Activated B cell treated with CpG ODN at 0.5 μM for 24 hours (primary cell): ENCODE results near the gene DKKL1. TPM values are rescaled to one million over a fixed set of nuclear protein-coding genes. Genes with fewer than 3 reads are reported as not detected.
A peak's percentile ranks its signal among the peaks of the same experiment; 100 is the strongest.

Source experiments
- ATAC-seq: fragments of 200-7000 bp; cut with Tn5 transposase; one replicate; pipeline ENCODE4 v1.10.0; 2021; ENCODE audit warnings: low read depth, mild to moderate bottlenecking, moderate library complexity
- CTCF ChIA-PET: fragments of 350-600 bp; sonication (Branson Sonifier 250); formaldehyde crosslinking; loops from one replicate; lab custom pipeline; 2021; ENCODE audit warnings: antibody characterized with exemption; lab: Charles Lee
- POLR2A ChIA-PET: fragments of 350-600 bp; sonication (Branson Sonifier 250); formaldehyde crosslinking; loops from one replicate; lab custom pipeline; 2021; ENCODE audit warnings: antibody characterized with exemption; lab: Charles Lee
- DNase-seq: peaks from one replicate; pipeline ENCODE4 v3.0.0; 2022
- H3K27ac Mint-ChIP-seq: one replicate; pipeline ENCODE4 v1.8.0; 2020; ENCODE audit warnings: mixed read lengths
- H3K27me3 Mint-ChIP-seq: one replicate; pipeline ENCODE4 v1.8.0; 2021; ENCODE audit warnings: mixed read lengths
- H3K36me3 Mint-ChIP-seq: one replicate; pipeline ENCODE4 v1.8.0; 2021; ENCODE audit warnings: low read depth, mixed read lengths
- H3K4me1 Mint-ChIP-seq: one replicate; pipeline ENCODE4 v1.8.0; 2021; ENCODE audit warnings: mixed read lengths
- H3K4me3 Mint-ChIP-seq: one replicate; pipeline ENCODE4 v1.8.0; 2020; ENCODE audit warnings: mild to moderate bottlenecking, mixed read lengths
- H3K9me3 Mint-ChIP-seq: one replicate; pipeline ENCODE4 v1.8.0; 2020; ENCODE audit warnings: mixed read lengths
- intact Hi-C: fragments of 100-400 bp; cut with micrococcal nuclease; formaldehyde crosslinking; loops from one replicate; pipeline ENCODE4 v1.15.1; 2024
- total RNA-seq: library from RNA; stranded (reverse); gene quantifications from 2 replicates; pipeline ENCODE4 v1.2.3, GENCODE V29; 2022
- TF ChIP-seq, protein P1 (sequence below): fragments of 200-600 bp; IDR thresholded peaks from one replicate; pipeline ENCODE4 v1.8.0; 2022; ENCODE audit warnings: antibody characterized with exemption, mild to moderate bottlenecking

Gene DKKL1
- total RNA-seq, 1 donor from 2014 or later, result 0.71 TPM

DNA sequence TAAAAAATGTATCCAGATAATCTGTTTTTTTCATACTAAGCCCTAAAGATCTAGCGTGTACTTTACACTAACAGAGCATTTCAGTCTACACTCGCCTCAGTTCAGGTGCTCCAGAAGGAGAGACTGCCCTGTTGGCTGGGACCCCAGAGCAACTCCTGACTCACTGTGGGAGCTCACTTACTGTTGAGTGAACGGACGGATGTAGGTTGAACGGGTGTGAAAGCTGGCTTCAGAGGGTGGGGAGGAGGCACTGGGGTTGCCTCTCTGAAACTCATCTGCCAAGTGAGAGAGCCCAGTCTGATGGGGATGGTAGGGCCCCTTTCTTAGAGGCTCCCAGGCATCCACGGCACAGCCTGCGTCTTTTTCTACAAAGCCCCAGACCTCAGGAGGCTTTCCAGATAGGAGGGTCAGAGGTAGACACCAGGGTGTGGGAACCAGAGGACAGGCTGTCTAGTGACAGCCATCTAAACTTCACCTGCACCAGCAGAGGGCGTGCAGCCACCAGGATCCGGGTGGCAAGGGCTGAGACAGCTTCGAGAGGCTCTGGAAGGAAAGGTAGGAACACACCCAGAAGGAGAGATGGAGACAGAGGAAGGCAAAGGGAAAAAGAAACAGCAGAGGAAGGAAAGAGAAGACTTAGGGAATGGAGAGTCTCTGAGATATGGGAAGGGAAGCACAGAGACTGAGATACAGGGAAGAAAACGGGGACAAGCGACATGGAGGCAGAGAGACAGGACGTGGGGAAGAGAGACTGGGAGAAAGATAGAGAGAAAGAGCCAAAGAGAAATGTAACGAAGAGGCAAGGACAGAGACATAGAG, 28.1 kb downstream of the DKKL1 start:
- H3K4me1 Mint-ChIP-seq, result peaks cover 46% of the 10 kb centered on the region
- H3K27ac Mint-ChIP-seq, result peak overlapping the region; percentile 84
- no peaks in the 10 kb centered on the region for H3K36me3 Mint-ChIP-seq
- ChIA-PET CTCF (interaction anchor here (0.7 to 3.1 kb wide), 28 partner anchors 10 to 166 kb away, joined by 3 to 28 read pairs (median 4); partner anchors contain the start of genes FLT3LG and SLC17A7), POLR2A (interaction anchor here (0.7 to 5.9 kb wide), 24 partner anchors 11 to 98 kb away, joined by 3 to 96 read pairs (median 5); partner anchors contain the start of genes ALDH16A1, CD37, FLT3LG and PIH1D1)
- TF ChIP-seq, protein P1, sequence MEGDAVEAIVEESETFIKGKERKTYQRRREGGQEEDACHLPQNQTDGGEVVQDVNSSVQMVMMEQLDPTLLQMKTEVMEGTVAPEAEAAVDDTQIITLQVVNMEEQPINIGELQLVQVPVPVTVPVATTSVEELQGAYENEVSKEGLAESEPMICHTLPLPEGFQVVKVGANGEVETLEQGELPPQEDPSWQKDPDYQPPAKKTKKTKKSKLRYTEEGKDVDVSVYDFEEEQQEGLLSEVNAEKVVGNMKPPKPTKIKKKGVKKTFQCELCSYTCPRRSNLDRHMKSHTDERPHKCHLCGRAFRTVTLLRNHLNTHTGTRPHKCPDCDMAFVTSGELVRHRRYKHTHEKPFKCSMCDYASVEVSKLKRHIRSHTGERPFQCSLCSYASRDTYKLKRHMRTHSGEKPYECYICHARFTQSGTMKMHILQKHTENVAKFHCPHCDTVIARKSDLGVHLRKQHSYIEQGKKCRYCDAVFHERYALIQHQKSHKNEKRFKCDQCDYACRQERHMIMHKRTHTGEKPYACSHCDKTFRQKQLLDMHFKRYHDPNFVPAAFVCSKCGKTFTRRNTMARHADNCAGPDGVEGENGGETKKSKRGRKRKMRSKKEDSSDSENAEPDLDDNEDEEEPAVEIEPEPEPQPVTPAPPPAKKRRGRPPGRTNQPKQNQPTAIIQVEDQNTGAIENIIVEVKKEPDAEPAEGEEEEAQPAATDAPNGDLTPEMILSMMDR, result peak; percentile 25
- DNase-seq (peak; percentile 67), ATAC-seq (peak; percentile 51)
- H3K4me3 Mint-ChIP-seq, result peak overlapping the region; percentile 42
- no peaks in the 10 kb centered on the region for H3K9me3 Mint-ChIP-seq
- H3K27me3 Mint-ChIP-seq, result no peaks in the 10 kb centered on the region
- intact Hi-C loops, result loop anchor here (1.0 to 5.0 kb wide), 10 partner anchors 12 to 286 kb away; partner anchors contain the start of genes DKKL1 and PRMT1

- DNase-seq (no peak), ATAC-seq (no peak)
- no peaks in the 10 kb centered on the region for H3K9me3 Mint-ChIP-seq
- H3K4me1 Mint-ChIP-seq, result peaks cover 30% of the 10 kb centered on the region
- TF ChIP-seq, protein P1, result no peak
- H3K27ac Mint-ChIP-seq, result no peak overlapping the region
- H3K27me3 Mint-ChIP-seq, result no peaks in the 10 kb centered on the region
- POLR2A ChIA-PET, result interaction anchor here (0.6 to 1.0 kb wide), 2 partner anchors 59 to 91 kb away, joined by 3 to 5 read pairs; partner anchors contain the start of gene CD37
- H3K36me3 Mint-ChIP-seq, result no peaks in the 10 kb centered on the region
- H3K4me3 Mint-ChIP-seq, result no peak overlapping the region
- CTCF ChIA-PET, result interaction anchor here (0.7 to 1.3 kb wide), 3 partner anchors 13 to 76 kb away, joined by 3 read pairs; no protein-coding TSS in a partner anchor
- intact Hi-C loops, result loop anchor here (5.0 kb wide), 1 partner anchor 283 kb away; the partner anchor contains the start of gene PRMT1
Observed at GRCh38 chr19:49393881-49394280, 30.2 kb downstream of the DKKL1 start.

- DNase-seq (no peak), ATAC-seq (no peak)
- intact Hi-C loops, result no loop called here
- Mint-ChIP-seq H3K4me1 (peaks cover 15% of the 10 kb centered on the region), H3K4me3 (no peak overlapping the region), H3K27me3 (no peaks in the 10 kb centered on the region), H3K9me3 (no peaks in the 10 kb centered on the region), H3K36me3 (no peaks in the 10 kb centered on the region), H3K27ac (no peak overlapping the region)
- ChIA-PET POLR2A (interaction anchor here (0.5 kb wide), 1 partner anchor 74 kb away, joined by 3 read pairs; no protein-coding TSS in a partner anchor), CTCF (no interaction called here)
- TF ChIP-seq, protein P1, result no peak
Observed at GRCh38 chr19:49395581-49396407, 32.1 kb downstream of the DKKL1 start.

DNA sequence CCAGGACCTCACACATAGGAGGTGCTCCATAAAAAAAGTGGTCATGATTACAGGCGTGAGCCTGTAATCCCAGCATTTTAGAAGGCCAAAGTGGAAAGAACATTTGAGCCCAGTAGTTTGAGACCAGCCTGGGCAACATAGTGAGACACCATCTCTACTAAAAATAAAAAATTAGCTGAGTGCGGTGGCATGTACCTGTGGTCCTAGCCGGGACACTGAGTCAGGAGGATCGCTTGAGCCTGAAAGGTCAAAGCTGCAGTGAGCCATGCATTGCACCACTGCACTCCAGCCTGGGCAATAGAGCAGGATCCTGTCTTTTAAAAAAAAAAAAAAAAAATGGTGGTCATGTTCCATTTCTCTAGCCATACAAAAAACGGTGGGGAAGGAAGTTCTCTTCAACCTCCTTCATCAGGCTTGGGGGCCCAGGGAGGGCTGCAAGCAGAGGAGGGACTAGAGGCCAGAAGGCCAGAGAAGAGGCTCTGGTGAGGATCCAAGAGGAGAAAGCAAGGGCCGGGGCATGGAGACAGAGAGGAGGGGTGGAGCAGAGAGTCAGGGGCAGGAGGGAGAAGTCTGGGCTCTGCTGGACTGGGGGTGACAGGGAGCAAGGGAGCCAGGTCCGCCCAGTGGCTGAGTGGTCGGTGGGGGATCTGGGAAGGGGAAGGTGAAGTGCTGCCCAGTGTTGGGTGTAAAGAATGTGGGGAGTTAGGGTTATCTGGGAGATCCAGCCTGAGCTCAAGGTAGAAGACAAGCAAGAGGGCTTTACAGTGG, 33.2 kb downstream of the DKKL1 start:
- no peaks in the 10 kb centered on the region for H3K36me3 Mint-ChIP-seq
- ChIA-PET POLR2A (no interaction called here), CTCF (no interaction called here)
- no peak for DNase-seq
- no peak overlapping the region for H3K4me3 Mint-ChIP-seq
- H3K9me3 Mint-ChIP-seq, result no peaks in the 10 kb centered on the region
- TF ChIP-seq, protein P1, result no peak
- no peaks in the 10 kb centered on the region for H3K27me3 Mint-ChIP-seq
- H3K4me1 Mint-ChIP-seq, result peaks cover 5% of the 10 kb centered on the region
- intact Hi-C loops, result no loop called here
- no peak for ATAC-seq
- no peak overlapping the region for H3K27ac Mint-ChIP-seq
